ENCODE measurements around the gene KNTC1.
"Not testable (repeated sequence)": the region's sequence is repeated elsewhere in the genome, so short reads cannot be mapped to it uniquely, and the experiment has no call there.

Gene KNTC1

GRCh38 chr12:122505419-122506051 is 21.5 kb upstream of the KNTC1 start:
- DNase-seq (ENCODE audit: low read depth, low spot score), result no peak

- DNase-seq (ENCODE audit: low read depth, low spot score), result no peak
Measured at GRCh38 chr12:122506393-122506938, 20.6 kb upstream of the KNTC1 start.

DNA sequence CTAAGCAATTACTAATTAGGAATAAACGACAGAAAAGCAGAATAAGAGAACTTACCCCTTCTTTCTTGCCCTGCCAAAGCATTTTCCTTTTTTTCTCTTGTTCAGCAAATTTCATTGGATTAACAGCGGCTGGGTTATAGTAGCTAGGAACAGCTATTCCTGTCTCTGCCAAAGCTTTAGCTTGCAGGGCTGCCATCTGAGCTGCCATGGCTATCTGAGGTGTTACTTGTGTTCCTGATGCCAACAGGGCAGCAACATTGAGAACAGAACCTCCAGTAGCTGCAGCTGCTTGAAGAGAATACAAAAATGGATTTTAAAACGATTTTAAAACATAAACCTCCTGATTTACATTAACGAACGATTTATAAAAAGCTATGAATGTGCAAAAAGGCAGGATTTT is 18.9 kb upstream of the KNTC1 start:
- DNase-seq (ENCODE audit: low read depth, low spot score), result no peak

GRCh38 chr12:122513028-122513427 is 14.0 kb upstream of the KNTC1 start:
- DNase-seq (ENCODE audit: low read depth, low spot score), result not testable (repeated sequence)

GRCh38 chr12:122513660-122514059 is 13.4 kb upstream of the KNTC1 start:
- DNase-seq (ENCODE audit: low read depth, low spot score), result no peak

GRCh38 chr12:122515275-122515674 is 11.8 kb upstream of the KNTC1 start:
- DNase-seq (ENCODE audit: low read depth, low spot score), result no peak

DNA sequence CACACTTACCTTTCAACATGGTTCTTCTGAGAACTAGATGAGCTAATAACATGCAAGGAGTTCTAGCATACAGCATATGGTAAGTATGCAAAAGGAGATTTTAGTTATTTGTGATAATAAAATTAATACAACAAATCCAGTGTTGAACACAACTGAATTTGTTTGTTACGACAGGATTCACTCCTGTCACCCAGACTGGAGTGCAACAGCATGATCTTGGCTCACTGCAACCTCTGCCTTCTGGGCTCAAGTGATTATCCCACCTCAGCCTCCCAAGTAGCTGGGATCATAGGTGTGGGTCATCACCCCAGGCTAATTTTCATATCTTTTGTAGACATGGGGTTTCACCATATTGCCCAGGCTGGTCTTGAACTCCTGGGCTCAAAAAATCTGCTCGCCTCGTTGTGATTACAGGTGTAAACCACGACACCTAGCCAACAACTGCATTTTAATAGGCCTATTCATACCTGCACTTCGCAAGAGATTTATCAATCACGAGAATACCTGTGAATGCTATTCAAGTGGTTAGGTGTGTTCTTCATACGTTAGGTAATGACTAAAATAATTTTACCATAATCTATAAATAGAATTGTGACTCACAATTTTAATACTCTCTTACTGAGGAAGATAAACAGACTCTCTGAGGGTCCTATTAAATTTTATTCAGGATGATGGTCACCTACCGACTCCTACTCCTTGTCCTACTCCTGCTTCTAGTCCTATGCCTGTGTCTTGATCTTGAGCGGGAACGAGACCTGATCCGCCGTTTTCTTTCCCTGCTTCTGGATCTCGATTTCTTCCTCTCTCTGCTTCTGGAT is 10.3 kb upstream of the KNTC1 start:
- DNase-seq (ENCODE audit: low read depth, low spot score), result no peak

GRCh38 chr12:122517877-122518276 is 9.2 kb upstream of the KNTC1 start:
- DNase-seq (ENCODE audit: low read depth, low spot score), result no peak

- no peak for DNase-seq (ENCODE audit: low read depth, low spot score)
Measured at GRCh38 chr12:122518908-122519307, 8.1 kb upstream of the KNTC1 start.

DNA sequence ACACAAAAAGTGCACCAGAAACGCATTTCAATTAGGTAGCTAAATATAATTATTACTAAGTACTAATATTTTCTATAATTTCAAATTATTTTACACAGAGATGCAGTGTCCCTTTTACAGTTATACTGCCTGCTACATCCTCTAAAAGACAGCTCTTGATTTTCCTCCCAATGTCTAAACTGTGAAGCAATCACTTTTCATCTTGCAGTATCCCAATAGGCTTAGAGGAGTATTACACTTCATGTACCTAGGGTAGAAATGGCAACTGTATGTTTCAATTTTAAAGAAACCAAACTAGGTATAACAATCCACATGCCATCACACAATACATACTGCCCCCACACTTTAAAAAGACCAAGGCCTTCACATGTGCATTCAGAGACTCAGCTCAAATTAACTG is 7.6 kb upstream of the KNTC1 start:
- no peak for DNase-seq (ENCODE audit: low read depth, low spot score)

DNA sequence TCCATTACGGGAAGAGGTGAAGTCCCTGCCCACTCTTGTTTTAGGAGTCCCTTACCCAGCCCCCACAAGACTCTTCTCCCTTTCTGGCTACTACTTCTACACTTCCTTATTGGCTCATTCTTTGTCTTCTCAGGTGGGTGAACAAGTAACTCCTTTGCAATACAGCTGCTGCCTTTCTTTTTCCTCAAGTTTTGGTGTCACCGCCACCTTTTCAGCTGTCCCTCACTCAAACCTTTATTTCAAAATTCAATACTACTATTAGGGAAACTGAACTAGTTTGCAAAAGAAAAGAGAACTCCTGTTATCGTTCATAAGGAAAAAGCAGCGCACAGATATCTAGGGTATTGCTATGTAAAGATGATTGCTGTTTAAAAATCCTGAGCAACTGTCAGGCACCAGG is 6.4 kb upstream of the KNTC1 start:
- no peak for DNase-seq (ENCODE audit: low read depth, low spot score)

DNA sequence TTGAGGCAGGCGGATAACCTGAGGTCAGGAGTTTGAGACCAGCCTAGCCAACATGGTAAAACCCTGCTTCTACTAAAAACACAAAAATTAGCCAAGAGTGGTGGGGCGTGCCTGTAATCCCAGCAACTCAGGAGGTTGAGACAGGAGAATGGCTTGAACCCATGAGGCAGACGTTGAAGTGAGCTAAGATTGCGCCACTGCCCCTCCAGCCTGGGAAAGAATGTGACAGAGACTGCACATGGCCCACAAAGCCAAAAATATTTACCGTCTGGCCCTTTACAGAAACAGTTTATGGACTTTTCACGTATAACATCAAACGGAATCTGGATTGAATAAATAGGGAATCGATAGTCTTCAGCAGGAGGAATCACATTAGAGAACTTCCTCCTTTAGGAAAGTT is 3.8 kb upstream of the KNTC1 start:
- DNase-seq (ENCODE audit: low read depth, low spot score), result peak; percentile 41

GRCh38 chr12:122523846-122524718 is 3.0 kb upstream of the KNTC1 start:
- no peak for DNase-seq (ENCODE audit: low read depth, low spot score)

GRCh38 chr12:122527478-122527944 is 462 bp downstream of the KNTC1 start:
- DNase-seq (ENCODE audit: low read depth, low spot score), result no peak

- DNase-seq (ENCODE audit: low read depth, low spot score), result no peak
Measured at GRCh38 chr12:122528582-122528981, 1.5 kb downstream of the KNTC1 start.

DNA sequence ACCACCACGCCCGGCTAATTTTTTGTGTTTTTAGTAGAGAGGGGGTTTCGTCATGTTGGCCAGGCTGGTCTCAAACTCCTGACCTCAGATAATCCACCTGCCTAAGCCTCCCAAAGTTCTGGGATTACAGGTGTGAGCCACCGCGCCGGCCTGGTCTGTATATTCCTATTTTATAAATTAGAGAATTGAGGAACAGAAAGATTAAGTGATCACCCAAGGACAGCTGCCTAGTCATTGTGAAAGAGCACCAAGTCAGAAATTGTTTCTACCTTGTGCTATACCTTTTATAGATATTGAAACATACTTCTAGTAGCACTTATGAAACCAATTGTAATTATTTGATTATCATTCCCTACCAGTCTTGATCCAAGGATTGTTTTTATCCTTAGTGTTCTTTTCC is 1.9 kb downstream of the KNTC1 start:
- DNase-seq (ENCODE audit: low read depth, low spot score), result no peak

- no peak for DNase-seq (ENCODE audit: low read depth, low spot score)
Measured at GRCh38 chr12:122533856-122534255, 6.8 kb downstream of the KNTC1 start.

GRCh38 chr12:122537021-122537420 is 10.0 kb downstream of the KNTC1 start:
- no peak for DNase-seq (ENCODE audit: low read depth, low spot score)

- DNase-seq (ENCODE audit: low read depth, low spot score), result no peak
Measured at GRCh38 chr12:122538496-122538895, 11.4 kb downstream of the KNTC1 start.

GRCh38 chr12:122544537-122544936 is 17.5 kb downstream of the KNTC1 start:
- DNase-seq (ENCODE audit: low read depth, low spot score), result no peak

DNA sequence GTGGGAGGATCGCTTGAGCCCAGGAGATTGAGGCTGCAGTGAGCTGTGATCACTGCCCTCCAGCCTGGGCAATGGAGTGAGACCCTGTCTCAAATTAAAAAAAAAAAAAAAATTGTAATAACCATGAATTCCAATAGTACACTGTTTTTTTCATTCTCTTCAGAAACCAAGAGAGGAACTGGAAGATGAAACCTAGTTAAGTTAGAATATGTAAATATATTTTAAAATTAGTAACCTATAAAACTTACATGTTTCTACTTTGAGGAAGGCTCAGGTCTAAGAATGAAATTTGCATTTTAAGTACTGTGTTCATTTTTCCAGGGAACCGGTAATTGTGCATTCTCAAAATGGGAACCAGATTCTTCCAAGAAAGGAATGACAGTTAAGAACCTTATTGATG is 18.8 kb downstream of the KNTC1 start:
- DNase-seq (ENCODE audit: low read depth, low spot score), result no peak

DNA sequence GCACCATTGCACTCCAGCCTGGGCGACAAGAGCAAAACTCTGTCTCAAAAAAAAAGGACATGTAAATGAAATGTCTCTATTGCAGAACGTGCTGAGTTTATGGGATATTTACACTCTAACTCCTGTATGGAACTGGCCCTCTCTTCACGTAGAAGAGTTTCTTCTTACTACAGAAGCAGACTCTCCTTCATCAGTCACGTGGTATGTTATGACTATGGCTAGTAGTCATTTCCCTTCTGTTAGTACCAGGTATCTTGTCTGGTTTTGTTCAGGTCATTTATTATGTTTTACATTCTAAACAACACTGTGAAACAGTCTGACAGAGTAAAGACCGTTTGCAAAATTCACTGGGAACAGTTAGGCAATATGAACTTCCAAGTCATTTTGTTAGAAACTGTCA is 20.3 kb downstream of the KNTC1 start:
- DNase-seq (ENCODE audit: low read depth, low spot score), result no peak

Measured in ELF-1 (cell line).